Colon (tissue), 2 donors: ENCODE measurements around the gene LRRC61.
"Not testable (repeated sequence)": the region's sequence is repeated elsewhere in the genome, so short reads cannot be mapped to it uniquely, and the experiment has no call there.

Source experiments
- FAIRE-seq: peaks from 2 replicates; lab custom pipeline; 2012; peaks lifted over from hg19 to GRCh38; lab: Jason Lieb, UNC
- donor health status: control.
- donor health status: control.

The LRRC61 gene, protein sequence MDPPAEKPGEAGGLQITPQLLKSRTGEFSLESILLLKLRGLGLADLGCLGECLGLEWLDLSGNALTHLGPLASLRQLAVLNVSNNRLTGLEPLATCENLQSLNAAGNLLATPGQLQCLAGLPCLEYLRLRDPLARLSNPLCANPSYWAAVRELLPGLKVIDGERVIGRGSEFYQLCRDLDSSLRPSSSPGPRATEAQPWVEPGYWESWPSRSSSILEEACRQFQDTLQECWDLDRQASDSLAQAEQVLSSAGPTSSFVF

DNA sequence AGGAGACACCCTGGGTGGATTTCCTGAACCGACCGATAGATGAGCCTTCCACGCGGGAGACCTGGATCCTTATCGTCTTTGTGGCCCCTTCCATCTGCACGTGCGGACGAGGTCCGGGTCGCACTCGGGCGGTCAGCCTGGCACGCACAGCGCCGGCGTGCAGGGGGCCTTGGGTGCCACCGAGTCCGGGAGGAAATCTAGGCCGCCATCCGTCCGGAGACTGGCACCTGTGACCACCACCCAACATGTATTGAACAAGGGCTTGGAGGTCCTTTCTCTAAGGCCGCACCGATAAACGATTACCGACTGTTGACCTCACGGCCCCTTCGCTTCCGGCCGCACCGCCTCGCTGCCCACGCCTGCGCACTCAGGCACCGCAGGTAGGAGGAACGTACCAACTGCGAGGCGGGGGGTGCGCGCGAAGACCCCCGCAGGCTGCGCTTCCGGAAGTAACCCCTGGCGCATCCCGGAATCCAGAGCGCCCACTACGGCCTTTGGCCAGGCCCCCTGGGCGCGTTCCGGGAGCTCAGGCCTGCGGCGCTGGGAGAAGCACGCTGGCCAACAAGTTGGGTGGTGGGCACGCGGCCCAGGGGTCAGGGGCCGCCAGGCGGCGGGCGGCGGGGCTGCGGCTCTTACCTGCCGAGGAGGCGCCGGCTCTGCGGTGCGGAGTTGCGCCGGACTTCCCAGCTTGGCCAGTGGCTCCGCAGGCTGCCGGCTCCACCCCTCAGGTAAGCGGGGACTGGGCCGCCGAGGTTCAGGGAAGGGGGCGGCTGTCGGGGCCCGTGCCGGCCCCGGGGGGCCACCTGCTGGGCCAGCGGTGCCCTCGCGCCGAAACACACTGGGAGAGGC, at the start of gene LRRC61, which contains the start of gene ACTR3C:
Gene LRRC61 (plus strand): TSS at position 523 of the 849 bp plus-strand sequence. CDS start 13,507 bp downstream, outside the sequence.
Gene ACTR3C (minus strand): TSS at position 713 of the 849 bp plus-strand sequence. CDS start 28,249 bp downstream, outside the sequence.
- no peak for FAIRE-seq

DNA sequence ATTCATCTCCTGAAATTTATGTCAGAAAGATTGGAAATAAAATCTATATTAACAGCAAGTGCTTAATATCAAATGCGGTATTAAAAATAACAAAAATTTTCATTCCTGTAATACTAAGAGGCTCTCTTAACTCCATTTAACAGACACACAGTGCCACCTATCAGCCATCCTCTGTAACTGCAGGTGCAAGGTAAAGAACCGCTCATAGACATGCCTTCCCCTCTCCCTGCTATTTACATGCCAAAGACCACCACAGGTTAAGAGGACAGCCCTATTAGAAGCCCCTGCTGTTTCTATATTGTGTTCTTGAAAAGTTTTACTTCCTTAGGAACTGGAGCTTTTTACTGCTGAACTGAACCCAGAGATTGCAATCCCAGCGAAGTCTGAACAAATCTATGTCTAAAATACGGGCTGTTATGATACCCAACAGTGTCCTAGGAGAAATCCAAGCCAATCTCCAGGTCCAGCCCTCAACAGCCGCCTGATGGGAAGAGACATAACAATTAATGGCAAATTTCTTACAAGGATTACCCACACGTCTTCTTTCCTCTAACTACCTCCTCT, 46.9 kb upstream of the LRRC61 start:
- FAIRE-seq, result not testable (repeated sequence)

DNA sequence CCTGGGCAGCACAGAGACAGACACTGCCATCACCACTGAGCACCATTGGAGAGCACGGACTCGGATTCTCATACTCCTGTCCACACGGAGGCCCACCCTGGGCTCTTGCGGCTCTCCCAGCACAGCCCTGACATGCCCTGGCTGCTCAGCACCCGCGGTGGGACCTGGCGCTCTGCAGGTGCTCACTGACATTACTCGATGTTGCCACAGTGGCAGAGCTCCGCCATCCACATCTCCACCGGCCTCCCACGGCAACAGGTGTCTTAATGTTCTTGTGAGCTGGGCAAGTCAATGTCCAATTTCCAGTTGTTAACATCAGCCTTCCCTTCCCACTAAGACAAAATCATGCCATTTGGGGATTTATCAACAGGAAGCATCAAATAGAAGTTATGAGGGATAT, 44.8 kb upstream of the LRRC61 start:
- not testable (repeated sequence) for FAIRE-seq

DNA sequence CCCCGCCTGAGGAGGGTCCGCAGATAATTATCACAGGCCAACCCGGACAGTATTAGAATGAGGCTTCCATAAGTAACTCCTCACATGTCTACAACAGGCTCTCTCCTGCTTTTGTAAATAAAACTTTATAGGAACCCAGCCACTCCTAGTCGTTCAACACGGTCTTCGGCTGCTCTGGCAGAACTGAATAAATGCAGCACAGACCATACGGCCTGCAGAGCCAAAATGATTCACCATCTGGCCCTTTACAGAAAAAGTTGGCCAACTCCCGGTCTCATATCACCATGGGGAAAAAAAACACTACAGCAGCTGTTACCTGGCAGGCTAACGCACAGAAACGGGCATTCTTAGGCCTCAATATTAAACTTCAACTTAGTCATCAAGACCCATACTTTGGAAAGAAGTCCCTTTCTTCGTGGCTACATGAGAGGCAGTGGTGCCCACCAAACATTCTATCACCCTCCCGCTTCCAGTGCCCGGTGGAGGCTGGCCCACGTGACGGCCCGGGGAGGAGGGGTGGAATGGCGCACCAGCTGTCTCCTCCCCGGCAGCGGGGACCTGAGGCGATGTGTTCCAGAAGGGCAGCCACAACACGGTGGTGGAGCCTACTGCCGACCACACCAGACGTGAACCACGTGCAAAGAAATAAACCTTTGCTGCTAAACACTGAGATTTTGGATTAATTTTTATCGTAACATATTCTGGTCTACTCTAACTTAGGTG, 41.3 kb upstream of the LRRC61 start:
- FAIRE-seq, result not testable (repeated sequence)

DNA sequence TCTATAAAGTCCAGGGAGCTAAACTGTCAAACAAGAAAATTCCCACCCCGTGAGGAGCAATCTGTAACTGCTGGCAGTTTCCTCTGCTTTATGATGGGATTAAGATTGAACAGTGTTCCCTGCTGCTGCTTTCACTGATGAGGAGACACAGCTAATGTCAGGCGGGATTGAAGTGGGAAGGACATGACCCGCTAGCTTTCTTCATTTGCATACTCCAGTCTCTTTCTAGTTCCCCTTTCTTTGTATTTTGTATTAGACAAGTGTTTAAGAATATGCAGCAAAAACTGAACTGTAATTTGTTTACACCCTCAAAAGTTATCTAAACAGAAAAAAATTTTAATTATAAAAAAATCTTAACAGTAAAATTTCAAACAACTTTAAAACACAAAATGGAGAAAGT, 40.0 kb upstream of the LRRC61 start:
- FAIRE-seq, result peak; percentile 88

DNA sequence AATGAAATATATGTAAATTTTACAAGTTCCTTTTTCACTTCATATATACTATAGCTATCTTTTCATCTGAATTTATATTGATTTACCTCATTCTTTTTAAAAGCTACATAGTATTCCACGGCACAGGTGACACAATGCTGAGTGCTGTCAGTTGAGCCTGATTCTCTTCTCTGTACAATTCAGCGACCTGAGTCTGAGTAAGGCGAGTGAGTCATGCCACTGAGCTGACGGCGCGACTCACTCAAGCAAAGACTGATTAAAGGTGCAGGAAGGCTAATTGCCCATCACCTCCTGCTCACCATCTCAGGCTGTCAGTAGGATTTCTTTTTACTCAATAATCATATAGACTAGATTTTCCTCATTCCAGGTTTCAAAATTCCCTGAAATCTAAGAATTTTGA, 39.5 kb upstream of the LRRC61 start:
- FAIRE-seq, result not testable (repeated sequence)

DNA sequence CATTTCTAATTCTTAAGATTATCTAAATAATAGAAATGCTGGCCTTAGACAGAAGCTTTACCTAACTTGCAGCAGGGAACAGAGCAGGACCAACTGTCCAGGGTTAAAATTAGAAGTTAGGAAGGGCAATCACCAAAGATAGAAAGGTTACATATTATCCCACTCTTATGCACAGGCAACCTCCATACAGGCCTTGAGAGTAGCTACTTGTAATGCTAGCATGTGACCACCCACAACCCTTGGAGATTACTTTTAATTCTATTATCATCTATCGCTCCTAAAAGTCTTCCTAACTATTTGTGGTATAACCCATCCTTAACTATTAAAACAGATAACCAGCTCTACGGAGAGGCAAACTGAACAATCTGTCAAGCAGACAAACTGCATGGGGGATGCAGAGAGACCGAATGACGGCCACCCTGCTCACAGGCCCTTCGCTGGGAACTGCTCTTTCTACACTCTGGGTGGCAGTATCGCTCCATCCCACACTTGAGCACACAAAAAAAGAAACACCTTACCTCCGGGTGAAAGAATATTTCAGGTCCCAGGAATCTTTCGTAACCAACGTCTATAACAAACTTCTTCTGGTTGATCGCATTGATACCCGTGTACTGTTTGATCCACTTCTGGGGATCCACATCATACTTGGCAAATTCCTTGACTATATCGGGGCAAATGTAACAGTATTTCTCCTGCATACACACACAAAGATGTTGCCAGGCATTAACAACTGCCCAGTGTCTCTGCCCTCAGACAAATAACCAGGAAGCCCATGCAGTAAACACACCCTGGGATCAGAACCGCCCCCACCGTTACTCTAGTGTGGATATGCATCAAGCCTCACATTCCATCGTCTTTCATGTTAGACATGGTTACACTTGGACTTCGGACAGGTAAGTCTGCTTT, 37.1 kb upstream of the LRRC61 start:
- not testable (repeated sequence) for FAIRE-seq

DNA sequence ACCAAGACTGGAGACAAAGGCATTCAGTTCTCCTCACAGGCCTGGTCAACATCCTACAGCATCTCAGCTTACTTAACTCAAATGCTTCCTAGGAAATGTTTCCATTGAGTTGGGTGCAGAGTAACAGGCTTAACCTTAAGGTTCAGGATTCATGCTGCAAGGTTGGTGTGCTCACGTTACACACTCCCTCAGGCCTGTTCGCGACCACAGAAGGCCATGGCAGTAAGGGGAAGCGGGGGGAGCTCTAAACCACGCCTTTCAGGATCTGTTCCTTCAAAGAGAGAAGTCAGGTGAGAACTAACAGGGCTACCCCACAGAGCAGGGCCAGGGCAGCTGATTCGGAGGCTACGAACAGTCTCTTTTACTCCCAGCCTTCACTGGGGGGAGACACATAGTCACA, 35.3 kb upstream of the LRRC61 start:
- not testable (repeated sequence) for FAIRE-seq

DNA sequence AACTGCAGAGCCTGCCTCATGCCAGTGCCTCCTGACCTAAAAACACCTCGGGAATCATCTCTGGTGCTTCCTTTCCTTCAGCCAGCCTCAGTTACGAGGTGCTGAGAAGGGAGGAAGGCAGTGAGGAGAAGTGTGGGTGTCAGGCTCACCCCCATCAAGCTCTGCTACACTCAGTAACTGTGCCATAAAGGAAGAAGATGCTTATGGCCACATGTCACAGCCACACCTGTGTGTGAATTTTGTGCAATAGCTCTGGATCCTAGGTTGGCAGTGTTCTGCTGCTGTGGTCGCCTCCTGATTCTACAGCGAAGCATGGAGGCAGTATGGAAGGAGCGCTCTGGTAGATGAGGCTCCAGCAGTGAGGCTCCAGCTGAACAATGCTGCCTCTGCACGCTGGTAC, 34.3 kb upstream of the LRRC61 start:
- FAIRE-seq, result not testable (repeated sequence)

DNA sequence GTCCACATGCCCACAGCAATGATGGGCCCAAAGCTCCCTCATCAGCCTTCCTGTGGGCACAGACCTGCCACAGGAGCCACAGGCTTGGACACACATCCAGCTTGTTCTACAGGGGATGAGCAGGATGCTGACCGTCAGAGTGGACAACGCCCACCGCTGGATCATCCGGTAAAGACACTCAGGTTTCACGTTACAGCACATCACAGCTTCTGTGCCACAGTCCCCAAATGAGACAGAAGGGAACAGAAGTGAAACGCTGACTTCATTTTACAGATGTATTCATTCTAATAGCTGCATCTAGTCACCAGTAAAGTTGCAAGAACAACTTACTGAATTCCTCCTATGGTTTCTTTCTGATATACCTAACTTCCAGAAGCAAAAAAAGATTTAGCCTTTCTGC, 32.8 kb upstream of the LRRC61 start:
- not testable (repeated sequence) for FAIRE-seq

DNA sequence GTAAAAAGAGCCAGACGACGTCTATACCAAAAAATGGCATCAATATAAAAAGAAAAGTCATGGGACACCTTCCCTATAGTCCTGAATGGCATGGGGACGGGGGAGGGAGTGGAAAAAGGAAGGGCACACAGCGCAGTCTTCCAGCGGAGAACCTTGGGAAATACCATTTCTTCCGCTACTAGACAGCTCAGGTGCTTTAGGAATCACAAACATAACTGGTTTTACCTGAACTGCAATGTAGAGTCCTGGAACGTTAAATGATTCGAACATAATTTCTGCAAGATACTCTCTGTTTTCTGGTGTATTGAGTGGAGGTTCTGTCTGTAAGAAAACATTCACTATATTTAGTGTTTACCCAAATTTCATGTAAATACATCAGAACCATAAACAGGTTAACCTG, 28.1 kb upstream of the LRRC61 start:
- not testable (repeated sequence) for FAIRE-seq

DNA sequence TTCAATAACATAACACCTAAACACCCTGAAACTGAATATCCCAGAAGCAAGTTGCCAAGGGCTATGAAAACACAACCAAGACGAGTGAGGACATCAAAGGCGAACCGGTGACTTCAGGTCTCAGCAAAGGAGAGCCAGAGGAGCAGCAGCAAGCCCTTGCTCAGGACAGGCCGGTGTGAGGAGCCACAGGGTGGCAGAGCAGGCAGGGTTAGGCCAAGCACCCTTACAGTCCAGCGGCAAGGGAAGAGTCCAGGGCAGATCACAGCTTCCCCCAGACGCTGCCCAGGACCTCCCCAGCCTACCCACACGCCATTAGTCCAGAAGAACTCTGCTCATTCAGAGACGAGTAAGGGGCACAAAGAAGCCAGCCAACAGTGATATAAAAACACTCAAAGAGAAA, 27.5 kb upstream of the LRRC61 start:
- FAIRE-seq, result not testable (repeated sequence)

DNA sequence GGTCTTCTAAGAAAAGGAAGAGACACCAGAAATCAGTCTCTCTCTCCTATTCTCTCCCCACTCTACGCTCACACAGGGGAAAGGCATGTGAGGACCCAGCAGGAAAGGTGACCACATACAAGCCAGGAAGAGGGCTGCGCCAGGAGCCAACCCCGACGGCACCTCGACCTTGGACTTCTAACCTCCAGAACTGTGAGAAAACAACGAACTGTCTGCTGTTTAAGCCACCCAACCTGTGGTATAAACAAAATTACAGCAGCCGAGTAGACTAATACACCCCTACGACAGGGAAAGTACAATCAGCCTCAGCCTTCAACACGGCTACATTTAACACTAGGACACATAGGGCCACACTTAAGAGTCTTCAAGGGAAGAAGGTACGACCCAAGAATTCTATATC, 26.4 kb upstream of the LRRC61 start:
- not testable (repeated sequence) for FAIRE-seq

DNA sequence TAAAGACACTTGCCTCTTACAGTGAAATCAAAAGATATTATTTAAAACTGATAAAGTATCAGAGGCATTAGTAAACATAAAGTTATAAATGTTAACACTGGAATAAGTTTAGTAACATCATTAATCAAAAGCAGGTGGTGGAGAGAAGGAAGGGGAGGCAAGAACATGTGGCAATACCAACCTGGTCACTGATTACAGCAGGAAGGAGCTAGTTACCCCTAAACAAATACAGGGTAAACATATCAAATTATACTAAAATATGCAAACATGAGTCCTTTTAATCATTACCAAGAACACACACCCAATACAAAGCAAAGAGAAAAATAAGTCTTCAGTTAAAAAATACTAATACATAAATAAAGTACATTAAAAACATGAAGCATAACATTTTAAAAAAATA, 25.2 kb upstream of the LRRC61 start:
- not testable (repeated sequence) for FAIRE-seq

DNA sequence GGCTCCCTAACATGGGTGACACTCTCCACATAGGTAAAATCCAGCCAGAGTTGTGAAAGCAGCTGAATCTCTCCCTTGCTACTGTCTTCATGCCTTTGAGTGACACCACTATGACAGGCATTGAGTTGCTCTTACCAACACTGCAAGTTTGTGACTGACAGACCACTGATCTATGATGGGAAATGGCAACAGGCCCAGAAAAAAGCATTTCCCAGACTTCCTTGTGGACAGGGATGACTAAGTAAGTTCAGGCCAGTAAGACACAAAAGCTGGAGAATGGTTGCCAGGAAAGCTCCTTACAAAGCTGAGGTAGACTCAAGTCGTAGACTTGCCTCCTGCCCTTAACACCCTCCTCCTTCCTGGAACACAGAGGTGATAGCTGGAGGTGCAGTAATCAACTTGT, 20.2 kb upstream of the LRRC61 start:
- FAIRE-seq, result not testable (repeated sequence)

DNA sequence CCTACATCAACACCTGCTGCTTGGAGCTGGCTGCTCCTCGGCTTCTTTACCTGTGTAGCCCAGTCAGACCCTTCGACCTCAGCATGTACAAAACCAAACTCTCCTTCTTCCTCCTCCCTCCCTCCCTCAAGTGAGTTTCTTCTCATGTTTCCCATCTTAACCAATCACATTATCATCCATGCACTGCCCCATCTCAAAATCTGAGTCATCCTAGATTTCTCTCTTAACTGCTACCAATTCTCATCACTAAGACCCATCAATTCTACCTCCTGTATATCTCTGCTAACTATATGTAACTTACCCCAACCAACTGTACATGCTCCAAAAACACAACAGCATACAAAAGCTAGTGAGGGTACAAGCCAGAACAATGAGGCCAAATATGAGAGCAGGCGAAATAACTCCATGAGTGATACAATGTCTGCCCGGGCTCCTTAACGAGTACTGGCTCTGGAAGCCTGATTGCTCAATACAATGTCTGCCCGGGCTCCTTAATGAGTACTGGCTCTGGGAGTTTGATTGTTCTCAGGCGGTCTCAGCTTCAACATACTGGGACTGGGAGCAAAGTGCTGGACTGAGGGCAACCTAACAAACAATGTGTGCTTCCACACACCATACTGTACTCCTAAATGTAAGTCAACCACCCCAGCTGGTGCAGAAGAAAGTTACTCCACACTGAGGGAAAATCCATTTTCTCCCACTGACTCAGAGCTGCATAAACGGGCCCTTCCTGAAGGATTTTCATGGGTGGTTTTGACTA, 18.5 kb upstream of the LRRC61 start:
- not testable (repeated sequence) for FAIRE-seq

DNA sequence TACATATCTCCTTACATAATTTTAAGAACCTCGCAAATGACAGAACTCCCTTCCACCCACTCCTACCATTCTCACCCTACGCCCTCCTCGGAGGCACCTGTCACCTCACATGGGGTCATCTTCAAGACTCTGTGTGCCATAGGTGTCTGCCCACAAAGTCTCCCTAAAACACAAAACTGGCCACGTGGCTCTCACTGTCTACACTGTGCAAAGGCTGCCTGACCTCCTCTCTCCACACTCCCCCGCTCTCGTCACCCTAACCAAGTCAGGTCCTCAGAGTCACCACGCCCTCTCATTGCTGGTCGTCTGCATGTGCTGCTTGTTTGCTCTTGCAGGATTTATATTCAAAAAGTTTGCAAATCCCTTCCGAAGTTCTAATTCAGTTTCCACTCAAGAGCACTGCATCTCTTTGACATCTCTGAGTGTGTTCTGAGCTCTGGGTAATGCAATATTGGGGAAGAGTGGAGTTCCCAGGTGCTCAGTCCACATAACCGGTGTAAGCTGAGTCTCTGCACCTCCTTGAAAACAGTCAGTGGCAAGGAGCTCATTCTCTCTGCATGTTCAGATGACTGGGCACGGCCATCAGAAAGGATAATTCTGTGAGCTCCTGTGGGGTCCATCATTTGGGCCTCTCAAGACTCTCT, 17.8 kb upstream of the LRRC61 start:
- FAIRE-seq, result not testable (repeated sequence)

DNA sequence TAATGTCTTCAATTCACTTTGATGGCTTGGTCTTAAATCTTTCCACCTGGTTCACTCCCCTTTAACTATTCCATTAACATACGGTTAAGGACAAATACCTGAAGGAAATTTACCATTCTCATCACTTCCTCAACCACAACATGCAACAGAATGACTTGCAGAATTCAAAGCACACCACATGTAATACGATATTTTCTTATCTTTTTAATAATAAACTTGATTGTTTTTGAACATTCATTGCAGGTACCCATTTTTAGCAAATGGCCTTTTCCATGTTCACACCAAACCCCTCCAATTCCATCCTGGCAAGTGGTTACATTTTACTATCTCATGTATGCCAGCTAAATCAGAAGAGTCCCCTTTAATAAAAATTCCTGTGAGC, 17.3 kb upstream of the LRRC61 start:
- not testable (repeated sequence) for FAIRE-seq

DNA sequence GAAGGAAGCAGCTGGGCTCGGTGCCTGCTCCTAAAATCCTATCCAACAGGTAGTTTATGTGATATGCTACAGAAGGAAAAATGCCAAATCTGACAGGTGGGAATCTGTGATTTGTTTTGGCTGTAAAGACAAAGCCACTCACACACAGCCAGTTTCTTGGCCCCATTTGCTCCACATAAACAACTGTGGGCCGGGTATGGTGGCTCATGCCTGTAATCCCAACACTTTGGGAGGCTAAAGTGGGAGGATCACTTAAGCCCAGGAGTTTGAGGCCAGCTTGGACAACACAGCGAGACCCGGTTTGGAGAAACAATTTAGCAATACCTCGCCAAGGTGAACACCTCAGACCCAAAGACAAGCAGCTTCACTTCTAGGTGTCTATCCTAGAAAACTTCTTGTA, 16.8 kb upstream of the LRRC61 start:
- FAIRE-seq, result not testable (repeated sequence)

DNA sequence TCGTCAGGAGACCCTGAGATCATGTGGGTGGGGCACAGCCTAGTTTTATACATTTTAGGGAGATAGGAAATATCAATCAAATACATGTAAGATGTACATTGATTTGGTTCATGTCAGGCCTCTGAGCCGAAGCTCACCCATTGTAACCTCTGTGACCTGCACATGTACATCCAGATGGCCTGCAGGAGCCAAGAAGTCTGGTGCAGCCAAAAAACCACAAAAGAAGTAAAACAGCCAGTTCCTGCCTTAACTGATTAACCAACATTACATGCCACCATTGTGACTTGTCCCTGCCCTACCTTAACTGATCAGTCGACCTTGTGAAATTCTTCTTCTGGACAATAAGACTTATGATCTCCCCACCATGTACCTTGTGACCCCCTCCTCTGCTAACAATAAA, 16.0 kb upstream of the LRRC61 start:
- FAIRE-seq, result no peak
